ENCODE measurements around the gene ATF4.

- TF ChIP-seq EZH2 (conservative IDR thresholded peaks at IDR 0.05; ENCODE audit: low read depth, low read length): no peak
- TF ChIP-seq POLR2AphosphoS5 (IDR thresholded peaks at IDR 0.05; ENCODE audit: low read depth, low read length): no peak
- no peak for TF ChIP-seq HMGA1 (CRISPR knock-in tag; conservative IDR thresholded peaks at IDR 0.05)
- no peak for TF ChIP-seq TCF7L2 (IDR thresholded peaks at IDR 0.05; ENCODE audit: low read depth, low read length)
- TF ChIP-seq TBX2 (CRISPR knock-in tag; IDR thresholded peaks at IDR 0.05; ENCODE audit: borderline replicate concordance): no peak
Observed at GRCh38 chr22:39511226-39511625, 9.1 kb upstream of the ATF4 start.

Data from HepG2 (cell line).